Neural cell (in vitro differentiated cells): Measurements from ENCODE around the gene GAB4.

Source experiments
- CTCF ChIP-seq: fragments of 450-650 bp; IDR thresholded peaks from 2 replicates; pipeline ENCODE4 v1.5.1; 2014; ENCODE audit warnings: antibody characterized with exemption, mild to moderate bottlenecking, moderate library complexity; ENCODE audit not compliant: poor library complexity, severe bottlenecking
- EP300 ChIP-seq: fragments of 450-650 bp; conservative IDR thresholded peaks from 2 replicates; pipeline ENCODE4 v1.6.1; 2014; ENCODE audit warnings: antibody characterized with exemption, mild to moderate bottlenecking, moderate library complexity; ENCODE audit not compliant: poor library complexity, severe bottlenecking
- MXI1 ChIP-seq: fragments of 450-650 bp; conservative IDR thresholded peaks from 2 replicates; pipeline ENCODE4 v1.6.1; 2014; ENCODE audit warnings: antibody characterized with exemption, mild to moderate bottlenecking; ENCODE audit not compliant: poor library complexity, severe bottlenecking
- RAD21 ChIP-seq: fragments of 450-650 bp; conservative IDR thresholded peaks from 2 replicates; pipeline ENCODE4 v1.6.1; 2014; ENCODE audit warnings: antibody characterized with exemption, mild to moderate bottlenecking, moderate library complexity
- REST ChIP-seq: IDR thresholded peaks from 2 replicates; pipeline ENCODE4 v1.6.1; 2012; ENCODE audit warnings: borderline replicate concordance
- TAF1 ChIP-seq: IDR thresholded peaks from 2 replicates; pipeline ENCODE4 v1.6.1; 2012; ENCODE audit warnings: low read depth

- TF ChIP-seq MXI1, result no peak
- TF ChIP-seq CTCF, result no peak
- no peak for TF ChIP-seq RAD21
- no peak for TF ChIP-seq EP300
- TF ChIP-seq REST, result no peak
- TF ChIP-seq TAF1, result no peak
These were observed 82.5 kb downstream of the GAB4 start for GRCh38 chr22:16925407-16925966.
